Heart left ventricle (tissue), 13 donors: Measurements from ENCODE around the gene RAB20.

ENCODE experiments used
- POLR2A ChIP-seq, 2 donors: fragments of 450-650 bp; IDR thresholded peaks; one replicate each; pipeline ENCODE4 v1.6.1; 2017; ENCODE audit warnings: antibody characterized with exemption in 2 of 2, mild to moderate bottlenecking in 2 of 2, moderate library complexity in 2 of 2
- TF ChIP-seq, protein P1 (sequence below), 12 donors: fragments of 200-600 bp; sonication (generic) in 4 of 12; IDR thresholded peaks; one replicate each; pipeline versions ENCODE4 v1.5.0 to v1.8.0; 2018 to 2022; ENCODE audit warnings: antibody characterized with exemption in 12 of 12, mild to moderate bottlenecking in 5 of 12
- donor health status: ischemic (EF 13 %, LVEDD 7.1; RV severe dilation, severe dysfunction).
- donor health status: DM: no; HTN: yes; CAD: no.
- donor health status: DM: no; HTN: no; CAD: no.
- donor health status: ischemic (EF 25% LVEDD 6.9; RV normal size, moderate dysfunction).
- donor health status: ischemic (EF 25% LVEDD 5.7; RV mildly dilated, moderate dysfunction).
- donor health status: ischemic (EF 35%, LVEDD 5.7; RV mildly dilated, moderate dysfunction).
- donor health status: nonischemic (EF 11% LVEDD 7.7; RV severe dilation, severe dysfunction).
- donor health status: DM: yes; HTN: yes; CAD: no.
- donor health status: PGD.
- donor health status: ischemic (EF 29% LVEDD 5.4; RV normal size, mild dysfunction).
- donor health status: nonischemic (EF 23%, LVEDD 6.1; RV moderate dilation, normal function).

- TF ChIP-seq POLR2A (IDR thresholded peaks at IDR 0.05) = no peak
- TF ChIP-seq, protein P1, sequence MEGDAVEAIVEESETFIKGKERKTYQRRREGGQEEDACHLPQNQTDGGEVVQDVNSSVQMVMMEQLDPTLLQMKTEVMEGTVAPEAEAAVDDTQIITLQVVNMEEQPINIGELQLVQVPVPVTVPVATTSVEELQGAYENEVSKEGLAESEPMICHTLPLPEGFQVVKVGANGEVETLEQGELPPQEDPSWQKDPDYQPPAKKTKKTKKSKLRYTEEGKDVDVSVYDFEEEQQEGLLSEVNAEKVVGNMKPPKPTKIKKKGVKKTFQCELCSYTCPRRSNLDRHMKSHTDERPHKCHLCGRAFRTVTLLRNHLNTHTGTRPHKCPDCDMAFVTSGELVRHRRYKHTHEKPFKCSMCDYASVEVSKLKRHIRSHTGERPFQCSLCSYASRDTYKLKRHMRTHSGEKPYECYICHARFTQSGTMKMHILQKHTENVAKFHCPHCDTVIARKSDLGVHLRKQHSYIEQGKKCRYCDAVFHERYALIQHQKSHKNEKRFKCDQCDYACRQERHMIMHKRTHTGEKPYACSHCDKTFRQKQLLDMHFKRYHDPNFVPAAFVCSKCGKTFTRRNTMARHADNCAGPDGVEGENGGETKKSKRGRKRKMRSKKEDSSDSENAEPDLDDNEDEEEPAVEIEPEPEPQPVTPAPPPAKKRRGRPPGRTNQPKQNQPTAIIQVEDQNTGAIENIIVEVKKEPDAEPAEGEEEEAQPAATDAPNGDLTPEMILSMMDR (IDR thresholded peaks at IDR 0.05) = no peak
Measured at GRCh38 chr13:110478405-110479214, 82.9 kb downstream of the RAB20 start.
